Coronary artery (tissue), 2 donors: ENCODE measurements around the gene NRL.

ENCODE experiments used
- DNase-seq: peaks from one replicate; pipeline ENCODE4 v3.0.0-alpha.2; 2017; ENCODE audit warnings: low spot score
- H3K27ac ChIP-seq, 2 donors: fragments of 200-600 bp; sonication (generic); one replicate each; pipeline ENCODE4 v1.5.1; 2016 to 2019
- H3K4me3 ChIP-seq: fragments of 200-600 bp; sonication (generic); 2 replicates; pipeline ENCODE4 v1.5.1; 2016; ENCODE audit warnings: mild to moderate bottlenecking, moderate library complexity
- CTCF ChIP-seq: fragments of 200-600 bp; sonication (generic); IDR thresholded peaks from one replicate; pipeline ENCODE4 v1.5.1; 2019; ENCODE audit warnings: antibody characterized with exemption

Gene NRL

GRCh38 chr14:24087004-24087403 is 27.7 kb downstream of the NRL start:
- H3K27ac ChIP-seq = no peak overlapping the region
- DNase-seq = no peak
- H3K4me3 ChIP-seq = no peak overlapping the region
- TF ChIP-seq CTCF = no peak

GRCh38 chr14:24086193-24086955 is 28.4 kb downstream of the NRL start:
- DNase-seq = no peak
- no peak overlapping the region for H3K27ac ChIP-seq
- no peak overlapping the region for H3K4me3 ChIP-seq
- TF ChIP-seq CTCF = no peak

GRCh38 chr14:24085215-24085614 is 29.5 kb downstream of the NRL start:
- Histone ChIP-seq H3K4me3 (no peak overlapping the region), H3K27ac (no peak overlapping the region)
- no peak for TF ChIP-seq CTCF
- DNase-seq = no peak

GRCh38 chr14:24084440-24084839 is 30.3 kb downstream of the NRL start:
- DNase-seq = no peak
- TF ChIP-seq CTCF = no peak
- Histone ChIP-seq H3K27ac (no peak overlapping the region), H3K4me3 (no peak overlapping the region)

- no peak overlapping the region for H3K4me3 ChIP-seq
- no peak for TF ChIP-seq CTCF
- DNase-seq = no peak
- no peak overlapping the region for H3K27ac ChIP-seq
Observed at GRCh38 chr14:24083462-24083861, 31.3 kb downstream of the NRL start.

GRCh38 chr14:24082411-24083080 is 32.2 kb downstream of the NRL start:
- TF ChIP-seq CTCF = no peak
- no peak overlapping the region for H3K4me3 ChIP-seq
- DNase-seq = no peak
- H3K27ac ChIP-seq = no peak overlapping the region

- H3K4me3 ChIP-seq = peak overlapping the region; percentile 71
- TF ChIP-seq CTCF = no peak
- DNase-seq = no peak
- no peak overlapping the region for H3K27ac ChIP-seq
Observed at GRCh38 chr14:24081739-24082211, 33.0 kb downstream of the NRL start.
